ENCODE results near the gene R3HDML.
"Not testable (repeated sequence)": the region's sequence is repeated elsewhere in the genome, so short reads cannot be mapped to it uniquely, and the experiment has no call there.

Gene R3HDML

GRCh38 chr20:44344723-44345122, 7.9 kb downstream of the R3HDML start:
- no peak overlapping the region for H3K4me3 ChIP-seq (ENCODE audit: low read depth, low read length)
- TF ChIP-seq CTCF (IDR thresholded peaks at IDR 0.05; ENCODE audit: borderline replicate concordance, insufficient read depth, low read depth, low read length), result no peak

- no peak overlapping the region for H3K4me3 ChIP-seq (ENCODE audit: low read depth, low read length)
- no peak for TF ChIP-seq CTCF (IDR thresholded peaks at IDR 0.05; ENCODE audit: borderline replicate concordance, insufficient read depth, low read depth, low read length)
Observed at GRCh38 chr20:44345147-44345546, 8.3 kb downstream of the R3HDML start.

GRCh38 chr20:44345941-44346340, 9.1 kb downstream of the R3HDML start:
- H3K4me3 ChIP-seq (ENCODE audit: low read depth, low read length), result not testable (repeated sequence)

- no peak overlapping the region for H3K4me3 ChIP-seq (ENCODE audit: low read depth, low read length)
- no peak for TF ChIP-seq CTCF (IDR thresholded peaks at IDR 0.05; ENCODE audit: borderline replicate concordance, insufficient read depth, low read depth, low read length)
Observed at GRCh38 chr20:44348168-44348659, 11.4 kb downstream of the R3HDML start.

GRCh38 chr20:44349349-44349748, 12.5 kb downstream of the R3HDML start:
- no peak overlapping the region for H3K4me3 ChIP-seq (ENCODE audit: low read depth, low read length)
- no peak for TF ChIP-seq CTCF (IDR thresholded peaks at IDR 0.05; ENCODE audit: borderline replicate concordance, insufficient read depth, low read depth, low read length)

- no peak overlapping the region for H3K4me3 ChIP-seq (ENCODE audit: low read depth, low read length)
- no peak for TF ChIP-seq CTCF (IDR thresholded peaks at IDR 0.05; ENCODE audit: borderline replicate concordance, insufficient read depth, low read depth, low read length)
Observed at GRCh38 chr20:44350567-44350966, 13.7 kb downstream of the R3HDML start.

- TF ChIP-seq CTCF (IDR thresholded peaks at IDR 0.05; ENCODE audit: borderline replicate concordance, insufficient read depth, low read depth, low read length), result no peak
- H3K4me3 ChIP-seq (ENCODE audit: low read depth, low read length), result no peak overlapping the region
Observed at GRCh38 chr20:44354979-44355497, 18.2 kb downstream of the R3HDML start.
